Lower lobe of right lung (tissue), 2 donors: ENCODE measurements around the gene HAVCR2. TPM values are rescaled to one million over a fixed set of nuclear protein-coding genes. Genes with fewer than 3 reads are reported as not detected.

Source experiments
- ATAC-seq, 2 donors: fragments of 200-7000 bp; cut with Tn5 transposase; one replicate each; pipeline ENCODE4 v1.9.1; 2020 to 2022; ENCODE audit warnings: mild to moderate bottlenecking in 2 of 2, moderate library complexity in 2 of 2
- DNase-seq: peaks from one replicate; pipeline ENCODE4 v3.0.0-alpha.2; 2020
- H3K27ac ChIP-seq: fragments of 200-600 bp; one replicate; pipeline ENCODE4 v1.8.0; 2022
- H3K27me3 ChIP-seq: fragments of 200-600 bp; one replicate; pipeline ENCODE4 v1.8.0; 2022; ENCODE audit warnings: low read depth
- H3K36me3 ChIP-seq: fragments of 200-600 bp; one replicate; pipeline ENCODE4 v1.8.0; 2022; ENCODE audit warnings: mild to moderate bottlenecking
- H3K4me1 ChIP-seq: fragments of 200-600 bp; one replicate; pipeline ENCODE4 v1.8.0; 2022
- H3K4me3 ChIP-seq: fragments of 200-600 bp; one replicate; pipeline ENCODE4 v1.8.0; 2022; ENCODE audit warnings: mild to moderate bottlenecking
- H3K9me3 ChIP-seq: fragments of 200-600 bp; one replicate; pipeline ENCODE4 v1.8.0; 2022
- CTCF ChIP-seq: fragments of 200-600 bp; IDR thresholded peaks from one replicate; pipeline ENCODE4 v1.8.0; 2022; ENCODE audit warnings: antibody characterized with exemption, mild to moderate bottlenecking
- intact Hi-C: fragments of 100-400 bp; cut with DNase I; formaldehyde crosslinking; loops from one replicate; pipeline ENCODE4 v1.11.0; 2022
- total RNA-seq: library from RNA; stranded (reverse); fragmentation: NEBNext Ultra II Directional; extraction: Animal tissue kit (Norgen Biotek cat#: 25700); gene quantifications from one replicate; pipeline ENCODE4 v1.2.1, GENCODE V29; 2021
- donor health status: DM: no; HTN: yes; CAD: no; lungs with severe emphysema.

The HAVCR2 gene
- total RNA-seq, 1 donor from 2014 or later, result 33.8 TPM

GRCh38 chr5:157121709-157122108, 12.9 kb upstream of the HAVCR2 start:
- Histone ChIP-seq H3K27ac (no peak overlapping the region), H3K4me3 (no peak overlapping the region), H3K36me3 (no peaks in the 10 kb centered on the region), H3K9me3 (peaks cover 12% of the 10 kb centered on the region), H3K4me1 (no peaks in the 10 kb centered on the region), H3K27me3 (no peaks in the 10 kb centered on the region)
- intact Hi-C loops, result no loop called here
- ATAC-seq (no peak), DNase-seq (no peak)
- TF ChIP-seq CTCF, result no peak

GRCh38 chr5:157120102-157120501, 11.3 kb upstream of the HAVCR2 start:
- peaks cover 12% of the 10 kb centered on the region for H3K9me3 ChIP-seq
- no peaks in the 10 kb centered on the region for H3K4me1 ChIP-seq
- ATAC-seq (no peak), DNase-seq (no peak)
- no peak overlapping the region for H3K27ac ChIP-seq
- TF ChIP-seq CTCF, result no peak
- H3K27me3 ChIP-seq, result no peaks in the 10 kb centered on the region
- H3K36me3 ChIP-seq, result no peaks in the 10 kb centered on the region
- no peak overlapping the region for H3K4me3 ChIP-seq
- intact Hi-C loops, result no loop called here

- no peak for TF ChIP-seq CTCF
- no peaks in the 10 kb centered on the region for H3K4me1 ChIP-seq
- no peak overlapping the region for H3K27ac ChIP-seq
- ATAC-seq (no peak), DNase-seq (no peak)
- H3K9me3 ChIP-seq, result peaks cover 5% of the 10 kb centered on the region
- no peak overlapping the region for H3K4me3 ChIP-seq
- no peaks in the 10 kb centered on the region for H3K27me3 ChIP-seq
- H3K36me3 ChIP-seq, result no peaks in the 10 kb centered on the region
- intact Hi-C loops, result no loop called here
Observed at GRCh38 chr5:157116483-157116954, 7.7 kb upstream of the HAVCR2 start.

- intact Hi-C loops, result no loop called here
- Histone ChIP-seq H3K27me3 (no peaks in the 10 kb centered on the region), H3K36me3 (no peaks in the 10 kb centered on the region), H3K4me1 (no peaks in the 10 kb centered on the region), H3K4me3 (no peak overlapping the region), H3K27ac (no peak overlapping the region), H3K9me3 (no peaks in the 10 kb centered on the region)
- no peak for TF ChIP-seq CTCF
- ATAC-seq, result no peak
- no peak for DNase-seq
Observed at GRCh38 chr5:157115502-157115901, 6.7 kb upstream of the HAVCR2 start.

- Histone ChIP-seq H3K4me3 (no peak overlapping the region), H3K36me3 (no peaks in the 10 kb centered on the region), H3K9me3 (no peaks in the 10 kb centered on the region), H3K27me3 (no peaks in the 10 kb centered on the region), H3K4me1 (no peaks in the 10 kb centered on the region), H3K27ac (no peak overlapping the region)
- TF ChIP-seq CTCF, result no peak
- ATAC-seq, result no peak
- no peak for DNase-seq
- intact Hi-C loops, result no loop called here
Observed at GRCh38 chr5:157115012-157115411, 6.2 kb upstream of the HAVCR2 start.

GRCh38 chr5:157113002-157113401, 4.2 kb upstream of the HAVCR2 start:
- no peak for DNase-seq
- intact Hi-C loops, result no loop called here
- no peak overlapping the region for H3K4me3 ChIP-seq
- no peaks in the 10 kb centered on the region for H3K27me3 ChIP-seq
- no peak for TF ChIP-seq CTCF
- H3K27ac ChIP-seq, result no peak overlapping the region
- no peaks in the 10 kb centered on the region for H3K36me3 ChIP-seq
- no peaks in the 10 kb centered on the region for H3K4me1 ChIP-seq
- ATAC-seq, result peak in 1 of 2 donors; percentile 26
- H3K9me3 ChIP-seq, result no peaks in the 10 kb centered on the region
